DMS114 treated with DMSO at 0.1 percent for 48 hours (cell line): ENCODE data around the gene ANKRD18A.

Source experiments
- DNase-seq: peaks from one replicate; lab custom pipeline; 2025; ENCODE audit not compliant: unreplicated experiment; lab: John Stamatoyannopoulos, UW

ANKRD18A gene

GRCh38 chr9:38620483-38621433 is at the start of gene ANKRD18A:
Gene ANKRD18A, minus strand, starts transcription at chr9:38620596. Its CDS starts 311 bp downstream, at chr9:38620285.
- peak; percentile 65 for DNase-seq

- DNase-seq = no peak
These were observed 48.5 kb upstream of the ANKRD18A start for GRCh38 chr9:38668791-38669466.

- peak; percentile 9 for DNase-seq
These were observed 42.6 kb upstream of the ANKRD18A start for GRCh38 chr9:38662763-38663593.

- DNase-seq = no peak
These were observed 39.1 kb upstream of the ANKRD18A start for GRCh38 chr9:38659538-38659937.

- DNase-seq = no peak
These were observed 36.5 kb upstream of the ANKRD18A start for GRCh38 chr9:38656896-38657295.

- DNase-seq = no peak
These were observed 32.1 kb upstream of the ANKRD18A start for GRCh38 chr9:38652486-38652885.

- DNase-seq = no peak
These were observed 31.6 kb upstream of the ANKRD18A start for GRCh38 chr9:38652044-38652443.

GRCh38 chr9:38651400-38652042 is 31.1 kb upstream of the ANKRD18A start:
- DNase-seq = no peak

- DNase-seq = no peak
These were observed 30.2 kb upstream of the ANKRD18A start for GRCh38 chr9:38650564-38650963.

- no peak for DNase-seq
These were observed 29.5 kb upstream of the ANKRD18A start for GRCh38 chr9:38649731-38650363.

GRCh38 chr9:38644601-38645000 is 24.2 kb upstream of the ANKRD18A start:
- DNase-seq = no peak

- no peak for DNase-seq
These were observed 23.4 kb upstream of the ANKRD18A start for GRCh38 chr9:38643815-38644173.

GRCh38 chr9:38642951-38643814 is 22.8 kb upstream of the ANKRD18A start:
- no peak for DNase-seq

- DNase-seq = peak; percentile 37
These were observed 21.8 kb upstream of the ANKRD18A start for GRCh38 chr9:38641985-38642864.

GRCh38 chr9:38641142-38641541 is 20.7 kb upstream of the ANKRD18A start:
- no peak for DNase-seq

- DNase-seq = no peak
These were observed 19.2 kb upstream of the ANKRD18A start for GRCh38 chr9:38639577-38639940.

GRCh38 chr9:38638881-38639576 is 18.6 kb upstream of the ANKRD18A start:
- DNase-seq = no peak

GRCh38 chr9:38634315-38634714 is 13.9 kb upstream of the ANKRD18A start:
- DNase-seq = no peak
